SK-N-SH (cell line): Measurements from ENCODE around the gene LAGE3. TPM values are rescaled to one million over a fixed set of nuclear protein-coding genes. Genes with fewer than 3 reads are reported as not detected.

Source experiments
- CTCF ChIA-PET: fragments of 300-600, 350-600 bp; formaldehyde crosslinking; extraction: SDS; loops from one replicate; lab custom pipeline; 2021; lab: Yijun Ruan, JAX
- POLR2A ChIA-PET: fragments of 350-600 bp; sonication (Branson Sonifier 250); formaldehyde crosslinking; extraction: SDS; loops from one replicate; lab custom pipeline; 2020; ENCODE audit warnings: antibody characterized with exemption, inconsistent platforms; lab: Yijun Ruan, JAX
- DNase-seq: peaks from one replicate; pipeline ENCODE4 v3.0.0; 2012
- H2AFZ ChIP-seq: fragments of 200-600 bp; sonication (generic); 2 replicates; pipeline ENCODE4 v1.8.1; 2016; ENCODE audit warnings: antibody characterized with exemption, mild to moderate bottlenecking, low read depth
- H3F3A ChIP-seq: fragments of 200-600 bp; sonication (generic); replicated peaks from 2 replicates; pipeline ENCODE3; 2016; ENCODE audit warnings: antibody characterized with exemption, mild to moderate bottlenecking; ENCODE audit not compliant: insufficient read depth
- H3K27ac ChIP-seq, 2 experiments: fragments of 200-500 bp in 1 of 2; fragments of 200-600 bp in 1 of 2; sonication (Bioruptor generic) in 1 of 2; sonication (generic), shearing (Covaris generic) in 1 of 2; 2 replicates each; pipeline versions ENCODE4 v1.5.1 to v1.6.1; 2014 to 2016; ENCODE audit warnings: low read depth in 2 of 2, inconsistent platforms in 1 of 2, low read length in 1 of 2, mild to moderate bottlenecking in 1 of 2, mixed read lengths in 1 of 2
- H3K27me3 ChIP-seq: fragments of 200-600 bp; sonication (generic), shearing (Covaris generic); 2 replicates; pipeline ENCODE4 v1.6.1; 2016; ENCODE audit warnings: mixed run types; ENCODE audit not compliant: insufficient read depth
- H3K36me3 ChIP-seq, 2 experiments: fragments of 200-500 bp in 1 of 2; fragments of 200-600 bp in 1 of 2; sonication (Bioruptor generic) in 1 of 2; sonication (generic) in 1 of 2; replicated peaks in 1 of 2; 2 replicates each; pipeline versions ENCODE3 to v1.5.1; 2014 to 2016; ENCODE audit warnings: low read length in 1 of 2, mild to moderate bottlenecking in 1 of 2; ENCODE audit not compliant: insufficient read depth in 2 of 2, control insufficient read depth in 1 of 2
- H3K4me1 ChIP-seq, 2 experiments: fragments of 200-500 bp in 1 of 2; fragments of 200-600 bp in 1 of 2; sonication (Bioruptor generic) in 1 of 2; sonication (generic), shearing (Covaris generic) in 1 of 2; 2 replicates each; pipeline versions ENCODE4 v1.5.1 to v1.6.1; 2014 to 2016; ENCODE audit warnings: low read depth in 1 of 2, low read length in 1 of 2, mixed run types in 1 of 2; ENCODE audit not compliant: insufficient read depth in 2 of 2, control insufficient read depth in 1 of 2
- H3K4me2 ChIP-seq: fragments of 200-600 bp; sonication (generic), shearing (Covaris generic); 2 replicates; pipeline ENCODE4 v1.6.1; 2017; ENCODE audit warnings: mixed run types
- H3K4me3 ChIP-seq, 2 experiments: fragments of 200-500 bp in 1 of 2; fragments of 200-600 bp in 1 of 2; sonication (Bioruptor generic) in 1 of 2; sonication (generic), shearing (Covaris generic) in 1 of 2; 2 replicates each; pipeline versions ENCODE4 v1.5.1 to v1.8.1; 2014 to 2016; ENCODE audit warnings: low read depth in 2 of 2, inconsistent platforms in 1 of 2, low read length in 1 of 2, mild to moderate bottlenecking in 1 of 2, mixed read lengths in 1 of 2, moderate library complexity in 1 of 2
- H3K79me2 ChIP-seq: fragments of 200-600 bp; sonication (generic); 2 replicates; pipeline ENCODE4 v1.8.1; 2017; ENCODE audit warnings: mild to moderate bottlenecking; ENCODE audit not compliant: insufficient read depth
- H3K9ac ChIP-seq: fragments of 200-600 bp; sonication (generic); 2 replicates; pipeline ENCODE4 v1.6.1; 2017; ENCODE audit warnings: mixed run types
- H3K9me2 ChIP-seq: fragments of 200-600 bp; sonication (generic); 2 replicates; pipeline ENCODE4 v1.6.1; 2017; ENCODE audit warnings: mixed run types
- H3K9me3 ChIP-seq: fragments of 200-600 bp; sonication (generic); 2 replicates; pipeline ENCODE4 v1.6.1; 2017; ENCODE audit warnings: mixed run types, mild to moderate bottlenecking, moderate library complexity
- H4K20me1 ChIP-seq: fragments of 200-600 bp; sonication (generic); 2 replicates; pipeline ENCODE4 v1.6.1; 2017; ENCODE audit warnings: mild to moderate bottlenecking, mixed run types; ENCODE audit not compliant: insufficient read depth
- CHD2 ChIP-seq: fragments of 150-350 bp; IDR thresholded peaks from 2 replicates; pipeline ENCODE4 v1.6.1; 2018; ENCODE audit warnings: low read length; ENCODE audit not compliant: partially characterized antibody
- CTCF ChIP-seq: fragments of 200-600 bp; sonication (generic); IDR thresholded peaks from 2 replicates; pipeline ENCODE4 v1.6.1; 2017; ENCODE audit warnings: antibody characterized with exemption, mild to moderate bottlenecking, moderate library complexity
- ELF1 ChIP-seq: IDR thresholded peaks from 2 replicates; pipeline ENCODE4 v1.4.0; 2012
- EP300 ChIP-seq, 2 experiments: IDR thresholded peaks; 2 replicates each; pipeline versions ENCODE4 v1.4.0 to v1.6.1; 2012; ENCODE audit warnings: borderline replicate concordance in 1 of 2, low read depth in 1 of 2, low read length in 1 of 2
- EZH2phosphoT487 ChIP-seq: fragments of 200-600 bp; sonication (generic); IDR thresholded peaks from 2 replicates; pipeline ENCODE4 v1.6.1; 2017; ENCODE audit warnings: low read depth, mixed run types, mild to moderate bottlenecking, antibody characterized with exemption, moderate library complexity, borderline replicate concordance
- FOXJ3 ChIP-seq: sonication (generic); formaldehyde crosslinking; IDR thresholded peaks from 2 replicates; pipeline ENCODE4 v1.5.1; 2020; ENCODE audit warnings: mild to moderate bottlenecking, missing genetic modification reagents
- GABPA ChIP-seq: IDR thresholded peaks from 2 replicates; pipeline ENCODE4 v1.4.0; 2012; ENCODE audit warnings: low read depth, mild to moderate bottlenecking
- NRF1 ChIP-seq: IDR thresholded peaks from 2 replicates; pipeline ENCODE4 v1.6.1; 2012; ENCODE audit warnings: low read depth, mild to moderate bottlenecking, low read length
- POLR2AphosphoS5 ChIP-seq: IDR thresholded peaks from 2 replicates; pipeline ENCODE4 v1.6.1; 2012; ENCODE audit warnings: low read depth, low read length
- RAD21 ChIP-seq: IDR thresholded peaks from 2 replicates; pipeline ENCODE4 v1.6.1; 2012; ENCODE audit warnings: mild to moderate bottlenecking, low read length
- REST ChIP-seq: IDR thresholded peaks from 2 replicates; pipeline ENCODE4 v1.6.1; 2012; ENCODE audit warnings: mild to moderate bottlenecking, low read depth, low read length, moderate library complexity
- RFX5 ChIP-seq: IDR thresholded peaks from 2 replicates; pipeline ENCODE4 v1.6.1; 2012; ENCODE audit warnings: mild to moderate bottlenecking, improper control_type of control experiment, low read length
- RXRA ChIP-seq: IDR thresholded peaks from 2 replicates; pipeline ENCODE4 v1.4.0; 2012; ENCODE audit warnings: low read depth, mild to moderate bottlenecking, borderline replicate concordance
- SIN3A ChIP-seq: IDR thresholded peaks from 2 replicates; pipeline ENCODE4 v1.6.1; 2012; ENCODE audit warnings: low read depth, mild to moderate bottlenecking, low read length, moderate library complexity, borderline replicate concordance
- TCF12 ChIP-seq: IDR thresholded peaks from 2 replicates; pipeline ENCODE4 v1.4.0; 2012
- USF1 ChIP-seq: IDR thresholded peaks from 2 replicates; pipeline ENCODE4 v1.4.0; 2012; ENCODE audit warnings: low read depth, borderline replicate concordance
- USF2 ChIP-seq: fragments of 150-350 bp; IDR thresholded peaks from 2 replicates; pipeline ENCODE4 v1.6.1; 2017; ENCODE audit warnings: antibody characterized with exemption, low read length, low read depth, borderline replicate concordance
- YY1 ChIP-seq: IDR thresholded peaks from 2 replicates; pipeline ENCODE4 v1.4.0; 2012; ENCODE audit warnings: low read depth, mild to moderate bottlenecking
- ZBTB33 ChIP-seq: IDR thresholded peaks from 2 replicates; pipeline ENCODE4 v1.4.0; 2012; ENCODE audit warnings: low read depth, borderline replicate concordance
- WGBS: methylation state at CpG from one replicate; pipeline ENCODE4 v1.1.6; 2017; ENCODE audit warnings: low lambda C conversion rate; 5-methylcytosine and 5-hydroxymethylcytosine counted together
- polyA plus RNA-seq, 3 experiments: library from polyadenylated mRNA; depleted of rRNA; stranded (reverse); fragments of >200 nt; gene quantifications; 2 replicates each; pipeline ENCODE4 v1.2.3, GENCODE V29; 2012
- TF ChIP-seq, protein P1 (sequence below): IDR thresholded peaks from 2 replicates; pipeline ENCODE4 v1.4.0; 2012; ENCODE audit warnings: low read depth

Gene LAGE3
- polyA plus RNA-seq, 1 of the 3 experiments (the other 2 are of a cell fraction) = 37.2 TPM

GRCh38 chrX:154515090-154515965, 36.2 kb upstream of the LAGE3 start:
- Histone ChIP-seq H3K27ac (peak overlapping the region; percentile 38 to 50; a peak in 3 of 4 replicates), H3K79me2 (peaks cover 6% of the 10 kb centered on the region), H3K4me3 (peak overlapping the region; percentile 58 to 66), H3K27me3 (peaks cover 6% of the 10 kb centered on the region; the same call in 1 of the 2 replicates), H3K4me2 (peak overlapping the region; percentile 76), H3K9ac (peak overlapping the region; percentile 73), H3K36me3 (no peaks in the 10 kb centered on the region), H4K20me1 (no peaks in the 10 kb centered on the region), H3K9me3 (no peaks in the 10 kb centered on the region), H2AFZ (no peak overlapping the region), H3K4me1 (peaks cover 0 to 6% of the 10 kb centered on the region in 2 experiments; a peak in 1 of 4 replicates), H3F3A (no peaks in the 10 kb centered on the region), H3K9me2 (no peaks in the 10 kb centered on the region)
- POLR2A ChIA-PET = interaction anchor here (0.7 to 1.2 kb wide), 2 partner anchors 25 to 30 kb away, joined by 4 to 5 read pairs; partner anchors contain the start of gene SLC10A3
- no peak for DNase-seq
- CTCF ChIA-PET = interaction anchor here (0.8 kb wide), 1 partner anchor 18 kb away, joined by 3 read pairs; no protein-coding TSS in a partner anchor
- TF ChIP-seq REST = no peak
- no peak for TF ChIP-seq TCF12
- TF ChIP-seq ZBTB33 = no peak
- TF ChIP-seq GABPA = no peak
- TF ChIP-seq FOXJ3 (CRISPR knock-in tag) = no peak
- TF ChIP-seq YY1 = no peak
- TF ChIP-seq USF2 = no peak
- no peak for TF ChIP-seq POLR2AphosphoS5
- no peak for TF ChIP-seq EP300 (IDR thresholded peaks at IDR 0.05; ENCODE audit: borderline replicate concordance in 1 of 2, low read depth in 1 of 2, low read length in 1 of 2)
- TF ChIP-seq EZH2phosphoT487 = no peak
- TF ChIP-seq RXRA = no peak
- TF ChIP-seq, protein P1, sequence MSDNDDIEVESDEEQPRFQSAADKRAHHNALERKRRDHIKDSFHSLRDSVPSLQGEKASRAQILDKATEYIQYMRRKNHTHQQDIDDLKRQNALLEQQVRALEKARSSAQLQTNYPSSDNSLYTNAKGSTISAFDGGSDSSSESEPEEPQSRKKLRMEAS = no peak
- no peak for TF ChIP-seq CHD2
- TF ChIP-seq RFX5 = no peak
- no peak for TF ChIP-seq CTCF
- no peak for TF ChIP-seq SIN3A
- TF ChIP-seq NRF1 = no peak
- no peak for TF ChIP-seq RAD21
- TF ChIP-seq ELF1 = no peak
- TF ChIP-seq USF1 = no peak
- 50% methylated on average over 21 of the region's 34 CpGs for WGBS
